Measurements from ENCODE around the gene ASTN2.

Gene ASTN2

DNA sequence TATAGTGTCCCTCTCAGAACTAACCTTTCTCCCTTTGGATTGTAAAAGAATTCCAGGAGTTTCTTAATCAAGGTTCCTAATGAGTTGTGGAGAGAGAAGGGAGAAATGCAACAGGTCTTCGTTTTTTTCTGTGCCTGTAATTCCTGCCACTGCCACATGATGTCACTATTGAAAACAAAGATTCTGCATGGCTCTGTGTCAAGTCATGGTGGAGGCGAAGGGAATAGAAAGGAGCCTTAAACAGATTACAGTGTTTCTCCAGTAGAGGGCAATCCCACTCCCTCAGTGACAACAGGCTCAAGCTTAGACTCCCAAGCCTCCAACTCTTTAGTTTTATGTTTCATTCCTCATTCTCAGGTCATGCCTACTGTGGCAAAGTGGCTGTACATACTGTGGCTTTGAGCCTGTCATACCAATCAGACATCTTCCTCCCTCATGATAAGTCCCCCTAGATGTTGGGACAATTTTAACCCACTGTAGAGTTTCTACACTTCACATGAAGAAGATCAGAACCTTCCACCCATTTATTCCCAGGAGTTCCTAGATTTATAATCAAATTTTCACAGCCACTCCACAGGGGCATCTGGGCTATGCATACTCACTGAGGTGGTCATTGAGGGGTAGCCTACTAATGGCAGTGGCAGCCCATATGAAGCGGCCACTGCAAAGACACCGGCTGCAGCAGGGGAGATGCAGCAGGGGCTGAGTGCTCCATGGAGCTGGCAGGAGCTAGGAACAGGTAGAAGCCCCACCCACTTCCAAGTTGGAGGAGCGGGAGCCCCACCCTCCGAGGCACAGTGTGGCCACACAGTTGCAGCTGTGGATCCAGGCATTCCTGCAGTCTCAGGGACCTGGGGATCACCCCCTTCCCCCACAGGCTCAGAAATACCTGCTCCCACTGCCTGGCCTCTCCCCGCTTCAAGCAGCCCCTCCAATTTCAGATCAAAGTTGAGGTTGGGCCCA lies 825.2 kb downstream of the ASTN2 start:
- DNase-seq, result peak; percentile 31

DNA sequence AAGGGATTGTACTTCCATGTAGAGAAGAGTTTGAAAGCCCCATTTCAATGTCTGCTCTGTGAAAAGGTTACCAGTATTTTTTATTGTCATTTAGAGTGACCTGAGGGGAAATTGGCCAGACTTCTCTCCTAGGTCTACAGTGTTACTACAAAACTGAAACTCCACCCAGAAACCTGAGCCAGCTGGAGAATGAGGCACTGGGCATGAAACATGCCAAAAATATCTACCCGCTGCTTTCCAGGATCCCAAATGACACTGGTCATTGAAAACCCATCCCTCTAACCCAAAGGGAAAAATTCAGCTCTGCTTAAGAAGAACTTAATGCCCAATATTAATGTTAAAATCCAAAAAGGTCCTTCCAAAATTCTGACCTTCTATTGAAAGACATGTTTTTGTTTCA lies 826.9 kb downstream of the ASTN2 start:
- DNase-seq, result no peak

DNA sequence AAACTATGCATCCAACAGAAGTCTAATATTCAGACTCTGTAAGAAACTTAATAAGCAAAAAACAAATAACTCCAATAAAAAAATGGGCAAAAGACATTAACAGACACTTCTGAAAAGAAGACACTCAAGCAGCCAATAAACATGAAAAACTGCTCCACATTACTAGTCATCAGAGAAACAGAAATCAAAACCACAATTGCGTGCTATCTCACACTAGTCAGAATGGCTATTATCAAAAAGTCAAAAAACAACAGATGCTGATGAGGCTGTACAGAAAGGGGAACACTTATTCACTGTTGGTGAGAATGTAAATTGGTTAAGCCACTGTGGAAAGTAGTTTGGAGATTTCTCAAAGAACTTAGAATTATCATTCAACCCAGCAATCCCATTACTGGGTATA lies 829.0 kb downstream of the ASTN2 start:
- no peak for DNase-seq

DNA sequence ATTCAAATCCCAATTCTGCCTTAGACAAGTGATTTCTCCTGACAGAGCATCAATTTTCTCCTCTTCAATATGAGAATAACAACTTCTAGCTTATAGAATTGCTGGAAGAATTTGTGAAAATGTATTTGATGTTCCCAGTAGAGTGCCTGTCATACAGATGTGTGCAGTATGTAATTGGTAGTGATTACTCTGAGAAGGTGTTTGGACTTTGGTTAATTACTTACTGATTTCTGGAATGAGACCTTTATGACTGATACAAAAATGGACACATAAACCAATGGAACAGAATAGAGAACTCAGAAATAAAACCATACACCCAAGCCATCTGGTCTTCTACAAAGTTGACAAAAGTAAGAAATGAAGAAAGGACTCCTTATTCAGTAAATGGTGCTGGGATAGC lies 829.7 kb downstream of the ASTN2 start:
- DNase-seq, result no peak

DNA sequence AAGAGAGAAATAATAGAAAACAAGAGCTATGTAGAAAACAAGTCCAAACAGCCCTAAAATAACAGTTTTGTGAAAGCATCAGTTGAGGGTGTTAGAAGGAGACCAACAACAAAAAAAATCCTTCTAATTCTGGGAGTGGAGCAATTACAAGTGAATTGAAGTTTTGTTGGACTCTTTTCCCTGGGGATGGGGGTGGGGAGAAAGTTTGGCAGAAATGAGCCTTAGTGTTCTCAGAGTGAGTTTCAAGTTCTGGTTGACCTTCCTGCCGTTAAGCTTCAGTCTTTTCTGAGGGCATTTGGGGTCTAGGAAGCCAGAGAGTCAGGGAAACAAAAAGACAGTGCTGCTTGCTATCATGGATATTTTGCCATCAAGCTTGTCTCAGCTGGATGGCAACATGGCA lies 834.0 kb downstream of the ASTN2 start:
- DNase-seq, result no peak

DNA sequence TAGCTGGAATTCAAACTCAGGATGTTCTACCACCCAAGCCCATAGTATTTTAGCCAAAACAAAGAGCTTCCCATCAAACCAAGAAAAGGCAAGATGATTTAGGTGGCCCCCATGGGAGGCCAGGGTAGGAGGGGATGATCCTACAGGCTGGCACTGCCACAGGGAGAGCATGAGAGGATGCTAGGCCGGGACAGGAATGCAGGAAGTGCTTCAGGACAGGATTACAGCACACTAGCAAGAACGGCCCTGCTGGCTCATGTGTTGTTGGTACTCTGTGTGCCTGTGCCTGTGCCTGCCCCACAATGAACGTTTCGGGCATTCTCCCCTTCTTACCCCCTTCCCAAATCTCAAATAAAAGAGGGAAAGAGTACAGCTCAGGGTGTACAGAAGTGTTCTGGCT lies 838.5 kb downstream of the ASTN2 start:
- no peak for DNase-seq

DNA sequence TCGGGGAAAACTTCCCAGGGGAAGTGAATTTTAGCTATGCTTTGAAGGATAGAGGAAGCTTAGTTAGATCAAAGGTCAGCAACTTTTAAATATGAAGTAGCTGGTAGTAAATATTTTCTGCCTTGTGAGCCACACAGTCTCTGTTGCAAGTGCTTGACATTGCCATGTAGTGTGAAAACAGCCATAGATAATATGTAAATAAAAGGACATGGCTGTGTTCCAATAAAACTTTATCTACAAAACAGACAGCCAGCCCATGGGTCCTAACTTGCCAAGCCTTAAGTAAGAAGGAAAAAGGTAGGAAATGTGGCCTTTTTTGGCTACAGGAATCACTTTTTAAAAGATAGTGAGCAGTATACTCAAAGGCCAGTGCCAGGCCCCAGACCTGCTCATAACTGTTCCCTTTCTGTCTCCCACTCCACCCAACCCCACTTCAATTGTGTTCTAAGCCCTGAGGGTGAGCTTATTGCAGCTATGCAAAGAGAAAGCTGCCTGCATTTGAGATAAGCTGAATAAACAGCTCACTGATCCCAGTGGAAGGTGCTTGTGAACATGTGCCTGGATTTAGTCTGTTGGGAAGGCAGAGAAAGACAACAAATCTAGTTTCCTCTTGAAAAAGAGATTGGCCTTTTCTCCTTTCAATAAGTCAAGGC lies 840.7 kb downstream of the ASTN2 start:
- DNase-seq, result peak; percentile 20

DNA sequence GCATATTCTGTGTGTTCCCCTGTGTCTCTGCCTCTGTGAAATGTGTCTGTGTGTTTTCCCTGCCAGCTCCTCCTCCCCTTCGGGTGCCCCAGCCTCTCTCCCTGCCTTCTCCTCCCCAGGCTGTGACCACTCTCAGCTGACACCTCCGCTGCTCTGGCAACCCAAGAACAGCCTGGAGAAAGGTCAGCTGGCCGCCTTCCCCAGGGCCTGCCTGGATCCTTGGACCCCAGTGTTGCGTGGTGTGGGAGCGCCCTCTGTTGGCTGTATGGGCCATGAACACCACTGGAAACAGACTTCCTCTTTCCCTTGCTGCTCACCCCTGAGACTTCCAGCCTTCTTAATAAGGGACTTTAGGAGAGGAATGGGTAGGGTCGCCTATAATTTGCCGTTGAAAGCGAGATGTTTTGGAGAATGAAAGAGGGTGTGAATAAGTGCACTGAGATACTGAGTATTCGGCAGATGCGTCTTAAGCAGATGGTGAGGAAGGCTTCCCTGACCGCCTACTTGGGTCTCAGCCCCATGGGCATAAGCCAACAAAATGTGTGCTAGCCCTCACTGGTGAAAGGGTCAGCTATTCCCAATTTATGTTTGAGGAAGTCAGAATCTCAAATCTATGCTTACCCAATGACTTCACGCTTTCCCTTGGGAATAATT lies 842.6 kb downstream of the ASTN2 start:
- DNase-seq, result no peak

DNA sequence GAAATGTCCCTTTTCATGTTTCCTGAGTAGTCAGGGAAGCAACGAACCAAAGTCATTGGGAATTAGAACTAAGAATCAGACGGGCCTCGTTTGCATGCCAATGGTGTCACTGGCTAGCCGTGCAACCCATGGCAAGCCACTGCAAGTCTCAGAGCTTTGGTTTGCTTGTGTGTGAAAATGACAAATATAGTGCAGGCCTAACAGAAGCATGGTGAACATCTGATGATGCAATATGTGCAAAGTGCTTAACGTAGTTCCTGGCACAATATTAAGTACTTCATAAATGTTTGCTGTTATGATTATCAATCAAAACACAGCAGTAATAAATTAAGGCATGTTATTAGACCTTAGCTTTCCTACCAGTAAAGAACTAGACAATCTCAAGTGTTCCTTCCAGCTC lies 845.7 kb downstream of the ASTN2 start:
- no peak for DNase-seq

DNA sequence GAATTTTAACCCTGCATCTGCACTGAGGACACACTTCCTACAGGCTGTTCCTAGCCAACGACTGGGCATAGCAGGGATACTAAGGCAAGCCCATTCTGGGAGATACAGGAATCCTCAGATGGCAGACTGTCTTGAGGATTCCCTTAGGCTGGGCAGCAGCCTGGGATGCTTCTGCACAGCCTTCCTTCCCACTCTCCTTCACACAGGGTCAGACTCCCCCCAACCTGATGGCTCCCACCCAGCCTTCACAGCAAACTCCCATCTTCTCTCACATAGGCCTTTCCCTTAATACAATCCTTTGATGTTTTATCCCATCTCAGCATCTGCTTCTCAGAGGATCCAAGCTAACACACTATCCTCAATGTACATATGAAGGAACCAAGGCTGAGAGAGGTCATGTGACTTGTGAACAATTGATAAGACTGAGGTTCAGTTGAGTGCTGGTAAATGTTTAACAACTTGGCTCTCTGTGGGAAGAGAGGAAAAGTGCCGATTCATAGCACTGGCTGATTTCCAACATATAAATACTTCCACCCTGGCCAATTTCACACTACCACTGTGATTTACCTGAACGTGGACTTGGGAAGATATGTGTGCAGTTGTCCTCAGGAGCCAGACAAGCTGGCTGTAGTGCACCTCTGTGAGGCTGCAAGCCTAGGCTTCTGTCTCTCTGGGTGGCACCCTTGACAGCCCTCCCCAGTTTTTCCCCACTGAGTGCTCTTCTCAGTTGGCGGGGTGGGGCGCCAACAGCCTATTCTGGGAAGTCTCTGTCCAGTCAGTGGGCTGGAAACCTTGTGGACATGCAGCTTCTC lies 848.0 kb downstream of the ASTN2 start:
- no peak for DNase-seq

DNA sequence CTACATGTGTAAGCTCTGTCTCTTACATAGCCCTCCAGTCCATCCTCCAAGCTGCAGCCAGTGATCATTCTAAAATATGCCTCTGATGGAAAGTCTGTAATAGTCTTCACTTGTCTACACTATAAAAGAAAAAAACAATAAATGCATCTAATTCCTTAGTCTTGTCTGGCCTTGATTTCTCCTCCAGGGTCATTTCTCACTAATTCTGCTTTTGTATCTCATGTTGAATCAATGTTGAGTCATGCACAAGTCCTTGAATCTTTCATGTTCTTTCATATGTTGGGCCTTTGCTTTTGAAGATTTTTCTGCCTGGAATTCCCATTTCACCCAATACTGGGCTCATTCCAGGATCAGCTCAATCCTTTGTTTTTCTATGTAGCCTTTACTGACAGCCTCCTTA lies 848.9 kb downstream of the ASTN2 start:
- DNase-seq, result no peak

DNA sequence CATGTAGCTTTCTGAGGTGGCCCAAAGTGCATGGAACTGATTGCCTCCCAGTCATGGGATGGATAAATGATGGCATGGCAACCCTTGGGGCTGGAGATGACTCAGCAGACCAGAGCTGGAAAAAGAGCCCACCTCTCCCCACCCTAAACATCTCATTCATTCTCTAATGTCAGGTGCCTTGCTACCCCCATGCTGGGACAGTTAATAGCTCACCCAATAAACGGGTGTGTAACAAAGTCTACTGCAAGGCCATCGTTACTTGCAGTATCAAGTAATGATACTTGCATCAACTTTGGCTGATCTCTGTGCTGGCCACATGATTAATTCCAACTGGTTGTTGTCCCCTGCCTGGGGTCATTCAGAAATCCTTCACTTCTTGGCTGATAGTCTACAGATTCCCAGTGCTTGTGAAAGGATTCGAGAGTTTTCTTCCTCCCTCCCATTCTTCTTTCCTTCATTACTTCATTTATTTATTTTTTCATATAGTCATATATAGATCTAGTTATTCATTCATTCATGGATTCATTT lies 850.5 kb downstream of the ASTN2 start:
- DNase-seq, result no peak

DNA sequence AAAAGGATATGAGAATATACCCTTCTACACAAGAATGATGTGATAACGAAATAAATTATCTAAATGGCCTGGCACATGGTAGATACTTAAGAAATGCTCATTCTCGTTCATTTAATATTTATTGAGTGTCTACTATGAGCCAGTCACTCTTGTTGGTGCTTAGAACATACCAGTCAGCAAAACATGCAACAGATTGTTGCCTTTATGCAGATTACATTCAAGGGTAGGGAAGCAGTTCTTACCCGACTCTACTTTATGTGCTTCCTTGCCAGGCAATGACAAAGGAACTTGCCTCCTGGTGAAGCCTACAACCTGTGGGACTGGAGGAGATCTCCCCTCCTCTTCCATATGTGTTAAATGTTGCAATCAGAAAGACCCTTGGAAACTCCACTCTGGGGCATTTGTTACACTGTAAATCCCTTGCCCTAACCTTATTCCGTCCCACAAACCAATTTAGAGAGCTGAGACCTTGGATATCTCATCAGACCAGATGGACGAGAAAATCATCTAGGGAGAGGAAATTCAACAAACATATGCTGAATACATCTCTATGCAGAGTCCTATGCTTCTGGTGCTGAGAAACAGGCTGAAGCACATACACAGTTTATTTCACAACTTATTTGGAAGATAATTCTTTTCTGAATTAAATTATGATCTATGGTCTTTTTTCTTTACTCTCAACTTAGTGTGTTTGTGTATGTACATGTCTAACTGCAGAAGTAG lies 855.9 kb downstream of the ASTN2 start:
- no peak for DNase-seq

DNA sequence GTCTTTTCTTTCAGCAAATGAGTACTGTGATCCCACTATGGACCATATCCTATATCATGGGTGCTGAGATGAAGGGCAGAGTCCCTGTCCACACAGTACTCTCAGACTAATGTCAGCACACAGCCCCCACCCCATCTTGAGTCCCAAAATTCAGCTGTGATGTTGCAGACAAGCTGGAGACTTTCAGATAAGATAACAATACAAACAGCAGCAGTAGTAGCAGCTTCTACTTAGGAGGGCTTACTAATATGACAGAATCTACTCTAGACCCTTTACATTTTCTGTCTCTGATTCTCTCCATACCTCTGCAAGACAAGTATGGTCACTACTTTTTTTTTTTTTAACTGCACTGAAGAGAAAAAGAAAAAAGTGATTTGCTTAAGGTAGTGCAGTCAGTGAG lies 856.8 kb downstream of the ASTN2 start:
- DNase-seq, result no peak

DNA sequence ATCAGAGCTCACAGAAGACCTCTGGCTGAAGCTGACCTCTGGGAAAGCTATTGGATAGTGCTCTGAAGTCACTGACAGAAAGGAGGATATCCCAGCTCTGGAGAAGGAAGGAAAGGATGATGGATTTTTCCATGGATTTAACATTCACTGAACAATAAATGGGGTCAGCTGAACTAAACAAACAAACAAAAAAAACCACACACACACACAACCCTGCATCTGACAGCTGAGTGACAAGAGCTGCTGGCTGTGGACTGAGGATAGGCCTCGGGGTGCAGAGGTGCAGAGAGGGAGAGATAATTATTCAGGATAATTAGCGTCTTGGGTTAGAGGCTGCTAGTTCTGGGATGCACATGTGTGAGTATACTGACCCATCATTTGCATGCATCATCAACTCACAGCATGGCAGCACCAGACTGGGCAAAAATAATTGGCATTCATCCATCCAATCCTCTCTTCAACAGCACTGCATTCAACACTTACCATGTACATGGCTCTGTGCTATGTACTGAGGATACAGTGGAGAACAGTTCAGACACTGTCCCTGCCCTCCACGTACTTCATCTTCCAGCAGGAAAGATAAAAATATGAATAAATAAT lies 859.2 kb downstream of the ASTN2 start:
- DNase-seq, result no peak

DNA sequence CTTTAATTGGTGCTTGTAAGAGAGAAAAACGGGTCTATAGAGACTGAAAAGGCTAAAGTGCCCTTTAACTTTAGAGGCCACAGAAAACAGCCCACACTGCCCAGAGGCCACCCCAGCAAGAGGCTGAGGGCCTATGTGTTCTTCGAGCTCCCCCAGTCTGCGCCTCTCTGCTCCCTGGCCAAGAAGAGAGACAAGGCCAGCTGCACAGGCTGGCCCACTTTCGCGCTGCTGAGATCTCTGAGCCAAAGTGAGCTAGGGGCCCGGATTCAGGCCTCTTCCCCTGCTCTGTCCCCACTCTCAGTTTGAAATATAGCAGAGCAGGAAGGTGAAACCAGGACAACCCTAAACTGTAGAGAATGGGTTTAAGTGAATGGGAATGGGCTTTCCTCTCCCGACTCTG lies 859.7 kb downstream of the ASTN2 start:
- DNase-seq, result no peak

DNA sequence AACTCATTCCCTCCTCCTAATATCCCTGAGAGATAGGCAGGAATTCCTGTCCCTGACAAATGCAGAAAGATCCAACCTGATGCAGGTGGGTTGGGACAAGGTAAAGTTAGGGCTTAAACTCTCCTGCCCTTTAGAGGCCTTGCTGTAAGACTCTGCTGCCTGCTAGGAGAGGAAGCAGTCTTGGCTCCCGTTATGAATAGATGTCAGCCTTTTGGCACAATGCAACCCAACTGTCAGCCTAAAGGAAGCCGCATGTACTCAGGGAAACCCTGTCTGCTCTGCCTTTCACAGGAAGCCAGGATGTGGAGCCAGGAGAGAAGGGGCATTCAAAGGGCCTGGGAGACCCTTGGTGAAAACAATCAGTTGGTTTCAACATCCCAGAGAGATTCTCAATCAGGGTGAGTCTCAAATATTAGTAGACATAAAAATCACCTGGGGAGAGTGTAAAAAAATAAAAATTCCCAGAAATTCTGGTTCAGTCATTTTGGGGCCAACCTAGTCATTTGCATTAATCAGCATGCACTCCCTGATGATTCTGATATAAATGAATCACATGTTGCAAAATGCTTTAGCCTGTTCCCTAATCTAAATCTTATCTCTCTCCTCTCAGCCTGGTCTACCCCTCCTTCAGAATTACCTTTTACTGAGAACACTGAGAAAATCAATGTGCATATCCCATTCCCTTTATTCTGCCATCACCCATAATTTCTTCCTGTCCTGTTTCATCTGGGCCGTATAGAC lies 864.0 kb downstream of the ASTN2 start:
- DNase-seq, result no peak

DNA sequence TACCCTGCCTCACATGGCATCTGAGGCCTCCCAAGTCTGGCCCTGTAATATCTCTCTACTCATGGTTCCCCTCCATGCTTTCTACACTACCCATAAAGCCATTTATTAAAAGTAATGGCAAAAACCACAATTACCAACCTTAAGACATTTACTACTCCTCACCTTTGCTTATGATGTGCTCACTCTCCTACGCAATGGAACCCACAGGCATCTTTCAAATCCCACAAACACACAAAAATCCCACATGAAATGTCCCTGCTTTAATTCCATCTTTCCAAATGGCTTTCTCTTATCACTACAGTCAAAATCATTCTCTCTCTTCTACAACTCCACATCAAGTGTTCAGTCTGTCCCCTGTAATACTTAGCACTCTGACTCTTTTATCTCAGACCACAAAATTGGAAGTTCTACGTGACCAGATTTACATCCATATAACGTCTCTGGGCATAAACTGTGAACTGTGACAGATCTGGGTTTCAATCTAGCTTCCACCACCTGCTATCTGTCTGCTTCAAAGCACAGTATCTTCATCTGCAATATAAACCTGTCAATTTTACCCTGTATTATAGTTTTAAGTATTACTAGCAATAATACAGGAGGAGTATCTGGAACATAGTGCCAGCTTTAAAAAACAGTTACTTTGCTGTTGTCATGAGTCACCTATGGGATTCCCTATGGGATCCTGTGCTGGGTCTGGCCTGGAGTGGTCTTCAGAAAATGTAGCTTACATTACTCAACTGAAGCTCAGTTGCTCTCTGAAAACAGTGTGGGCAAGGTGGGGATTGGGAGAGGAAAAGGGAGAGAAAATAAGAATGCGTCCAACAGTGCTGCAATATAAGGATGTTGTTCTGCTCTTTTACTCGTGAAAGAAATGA lies 864.8 kb downstream of the ASTN2 start:
- DNase-seq, result no peak

DNA sequence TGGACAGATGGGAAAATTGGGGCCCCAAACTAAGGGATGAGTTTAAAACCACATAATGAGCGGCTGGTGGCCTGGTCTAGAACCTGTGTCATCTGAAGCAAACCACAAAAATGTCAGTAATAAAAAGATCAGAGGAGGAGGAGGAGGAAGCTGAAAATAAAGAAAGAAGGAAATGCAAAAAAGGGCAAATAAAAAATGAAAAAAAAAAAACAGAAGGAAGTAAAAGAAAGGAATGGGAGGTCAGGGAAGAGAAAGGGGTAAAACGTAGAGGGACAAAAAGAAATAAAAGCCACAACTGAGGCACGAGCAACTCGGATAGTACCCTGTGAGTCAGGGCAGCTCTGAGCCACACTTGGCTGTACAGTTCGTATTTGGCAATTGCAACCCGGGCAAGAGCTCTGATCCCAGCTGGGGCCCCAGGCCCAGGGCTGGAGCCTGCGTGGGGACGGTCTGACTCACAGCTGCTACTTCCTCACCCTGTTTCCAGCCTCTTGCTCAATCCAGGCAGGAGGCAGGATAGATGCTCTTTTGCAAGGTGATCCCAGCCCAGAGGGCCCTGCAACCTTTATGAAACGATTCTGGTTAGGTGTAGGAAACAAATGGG lies 865.7 kb downstream of the ASTN2 start:
- DNase-seq, result no peak

Measured in NCI-H526 treated with DMSO at 0.1 percent for 48 hours (cell line).